ENCODE results near the gene RBM4.
"Not testable (repeated sequence)": the region's sequence is repeated elsewhere in the genome, so short reads cannot be mapped to it uniquely, and the experiment has no call there.

RBM4 gene

GRCh38 chr11:66617155-66617834 is 21.2 kb upstream of the RBM4 start:
- no peak for DNase-seq (ENCODE audit: low read depth)

GRCh38 chr11:66619080-66619554 is 19.4 kb upstream of the RBM4 start:
- DNase-seq (ENCODE audit: low read depth): no peak

GRCh38 chr11:66624450-66624849 is 14.1 kb upstream of the RBM4 start:
- DNase-seq (ENCODE audit: low read depth): no peak

GRCh38 chr11:66625041-66625751 is 13.3 kb upstream of the RBM4 start:
- no peak for DNase-seq (ENCODE audit: low read depth)

- no peak for DNase-seq (ENCODE audit: low read depth)
Observed at GRCh38 chr11:66625752-66626149, 12.8 kb upstream of the RBM4 start.

GRCh38 chr11:66626382-66626781 is 12.1 kb upstream of the RBM4 start:
- no peak for DNase-seq (ENCODE audit: low read depth)

GRCh38 chr11:66626926-66627325 is 11.6 kb upstream of the RBM4 start:
- no peak for DNase-seq (ENCODE audit: low read depth)

GRCh38 chr11:66628061-66628603 is 10.4 kb upstream of the RBM4 start:
- DNase-seq (ENCODE audit: low read depth): no peak

GRCh38 chr11:66629356-66629755 is 9.1 kb upstream of the RBM4 start:
- no peak for DNase-seq (ENCODE audit: low read depth)

- DNase-seq (ENCODE audit: low read depth): no peak
Observed at GRCh38 chr11:66631883-66632282, 6.6 kb upstream of the RBM4 start.

GRCh38 chr11:66632952-66633351 is 5.6 kb upstream of the RBM4 start:
- DNase-seq (ENCODE audit: low read depth): no peak

GRCh38 chr11:66636411-66636810 is 2.1 kb upstream of the RBM4 start:
- no peak for DNase-seq (ENCODE audit: low read depth)

GRCh38 chr11:66637557-66638176 is 836 bp upstream of the RBM4 start:
- DNase-seq (ENCODE audit: low read depth): no peak

GRCh38 chr11:66639066-66639813 is 737 bp downstream of the RBM4 start:
- no peak for DNase-seq (ENCODE audit: low read depth)

- DNase-seq (ENCODE audit: low read depth): not testable (repeated sequence)
Observed at GRCh38 chr11:66639814-66640340, 1.4 kb downstream of the RBM4 start.

- no peak for DNase-seq (ENCODE audit: low read depth)
Observed at GRCh38 chr11:66641834-66642233, 3.3 kb downstream of the RBM4 start.

GRCh38 chr11:66643745-66644437 is 5.4 kb downstream of the RBM4 start:
- no peak for DNase-seq (ENCODE audit: low read depth)

GRCh38 chr11:66646828-66647227 is 8.3 kb downstream of the RBM4 start:
- DNase-seq (ENCODE audit: low read depth): no peak

GRCh38 chr11:66649903-66650302 is 11.4 kb downstream of the RBM4 start:
- no peak for DNase-seq (ENCODE audit: low read depth)

GRCh38 chr11:66651016-66651415 is 12.5 kb downstream of the RBM4 start:
- DNase-seq (ENCODE audit: low read depth): no peak

- DNase-seq (ENCODE audit: low read depth): no peak
Observed at GRCh38 chr11:66652651-66653050, 14.1 kb downstream of the RBM4 start.

All from stimulated activated CD8-positive, alpha-beta memory T cell treated with anti-CD3 and anti-CD28 coated beads, Interleukin-7, amount 100 ng/mL, for 24 hours (primary cell).